ENCODE results near the gene TMEM239.
"Not testable (repeated sequence)": the region's sequence is repeated elsewhere in the genome, so short reads cannot be mapped to it uniquely, and the experiment has no call there.

The TMEM239 gene

GRCh38 chr20:2800521-2801285 lies 15.5 kb upstream of the TMEM239 start, which contains the start of gene CPXM1:
Gene CPXM1 (minus strand): TSS chr20:2800627. CDS start chr20:2800572, 55 bp downstream.
- DNase-seq: no peak

- no peak for DNase-seq
Observed at GRCh38 chr20:2801286-2801728, 14.9 kb upstream of the TMEM239 start.

GRCh38 chr20:2804041-2804828 lies 11.9 kb upstream of the TMEM239 start:
- no peak for DNase-seq

- no peak for DNase-seq
Observed at GRCh38 chr20:2804852-2805688, 11.1 kb upstream of the TMEM239 start.

GRCh38 chr20:2805689-2806350 lies 10.3 kb upstream of the TMEM239 start:
- DNase-seq: no peak

- DNase-seq: no peak
Observed at GRCh38 chr20:2806351-2806701, 9.8 kb upstream of the TMEM239 start.

GRCh38 chr20:2807019-2807418 lies 9.1 kb upstream of the TMEM239 start:
- no peak for DNase-seq

GRCh38 chr20:2807929-2808328 lies 8.2 kb upstream of the TMEM239 start:
- not testable (repeated sequence) for DNase-seq

GRCh38 chr20:2809690-2810089 lies 6.5 kb upstream of the TMEM239 start:
- DNase-seq: no peak

- no peak for DNase-seq
Observed at GRCh38 chr20:2812189-2812588, 4.0 kb upstream of the TMEM239 start.

GRCh38 chr20:2814076-2814475 lies 2.1 kb upstream of the TMEM239 start:
- DNase-seq: no peak

- DNase-seq: no peak
Observed at GRCh38 chr20:2814587-2815051, 1.5 kb upstream of the TMEM239 start, which contains the start of gene C20orf141. Gene C20orf141 (plus strand): TSS chr20:2814987. CDS start chr20:2815185, 198 bp downstream.

GRCh38 chr20:2815242-2815900 lies 793 bp upstream of the TMEM239 start:
- DNase-seq: no peak

GRCh38 chr20:2816583-2817340 lies 598 bp downstream of the TMEM239 start:
- no peak for DNase-seq

- no peak for DNase-seq
Observed at GRCh38 chr20:2817341-2817726, 1.2 kb downstream of the TMEM239 start.

GRCh38 chr20:2817891-2818595 lies 1.9 kb downstream of the TMEM239 start:
- no peak for DNase-seq

- no peak for DNase-seq
Observed at GRCh38 chr20:2820084-2820895, 4.1 kb downstream of the TMEM239 start.

- no peak for DNase-seq
Observed at GRCh38 chr20:2820896-2821869, 5.0 kb downstream of the TMEM239 start.
